ENCODE results near the gene INO80B.
"Not testable (repeated sequence)": the region's sequence is repeated elsewhere in the genome, so short reads cannot be mapped to it uniquely, and the experiment has no call there.

INO80B gene

DNA sequence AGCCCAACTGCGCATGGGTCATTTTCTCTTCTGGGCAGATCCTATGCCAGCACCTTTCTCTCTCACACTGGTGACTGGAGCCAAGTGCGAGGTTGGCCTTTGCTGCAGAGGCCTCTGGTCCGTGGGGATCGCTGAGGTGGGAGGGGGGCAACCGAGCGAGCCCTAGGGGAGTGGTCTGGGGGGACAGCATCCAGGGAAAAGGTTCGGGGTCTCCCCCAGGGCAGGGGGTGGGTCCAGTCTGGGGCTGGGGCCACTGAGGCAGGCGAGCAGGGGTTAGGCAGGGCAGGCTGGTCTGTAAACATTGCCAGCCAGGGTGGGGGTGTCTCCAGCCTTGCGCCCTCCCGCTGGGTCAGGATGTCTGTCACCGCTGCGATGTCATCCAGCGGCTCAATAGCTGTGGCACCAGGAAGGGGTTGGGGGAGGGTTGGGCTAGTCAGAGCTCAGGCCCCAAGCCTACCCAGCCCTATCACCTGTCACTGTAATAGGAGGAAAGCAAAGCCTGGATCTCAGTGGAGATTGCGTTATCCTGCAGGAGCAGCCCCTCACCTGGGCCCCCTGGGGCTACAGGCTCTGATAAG, 28.6 kb upstream of the INO80B start:
- DNase-seq = no peak

DNA sequence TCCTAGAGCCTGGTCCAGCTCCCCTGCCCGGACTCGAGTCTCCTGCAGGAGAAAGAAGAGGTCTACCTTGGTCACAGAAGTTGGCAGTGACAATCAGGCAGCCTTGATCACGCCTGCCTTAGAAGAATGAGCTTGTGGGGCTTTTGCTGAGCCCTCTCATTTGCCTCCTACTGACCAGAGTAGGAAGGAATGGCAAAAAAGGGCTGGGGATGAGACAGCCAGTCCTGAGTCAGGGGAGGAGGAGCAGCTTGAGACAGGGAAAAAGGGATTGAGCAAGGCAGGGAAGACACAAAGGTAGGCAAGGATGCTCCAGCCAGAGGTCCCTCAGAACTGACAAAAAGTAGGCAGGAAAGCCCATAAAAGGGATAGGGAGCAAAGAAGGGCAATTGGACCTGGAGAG, 27.3 kb upstream of the INO80B start:
- DNase-seq = no peak

DNA sequence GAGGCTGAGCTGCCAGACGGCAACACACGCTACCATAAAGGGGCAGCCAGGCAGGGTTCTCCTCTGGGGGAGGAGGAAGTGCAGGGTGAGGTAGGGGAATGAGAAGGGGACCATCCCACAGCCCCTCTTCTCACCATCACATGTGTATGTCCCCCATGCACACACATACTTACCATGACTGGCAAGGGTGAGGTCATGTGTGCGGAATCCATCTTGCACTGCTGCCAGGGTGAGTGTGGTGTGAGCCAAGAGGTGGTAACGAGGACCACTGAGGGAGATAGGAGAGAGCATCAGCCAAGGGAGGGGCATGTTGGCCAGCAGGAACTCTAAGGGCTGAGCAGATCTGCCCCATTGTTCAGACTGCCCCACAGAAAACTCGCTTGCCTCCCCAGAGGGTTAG, 26.2 kb upstream of the INO80B start:
- DNase-seq = no peak

DNA sequence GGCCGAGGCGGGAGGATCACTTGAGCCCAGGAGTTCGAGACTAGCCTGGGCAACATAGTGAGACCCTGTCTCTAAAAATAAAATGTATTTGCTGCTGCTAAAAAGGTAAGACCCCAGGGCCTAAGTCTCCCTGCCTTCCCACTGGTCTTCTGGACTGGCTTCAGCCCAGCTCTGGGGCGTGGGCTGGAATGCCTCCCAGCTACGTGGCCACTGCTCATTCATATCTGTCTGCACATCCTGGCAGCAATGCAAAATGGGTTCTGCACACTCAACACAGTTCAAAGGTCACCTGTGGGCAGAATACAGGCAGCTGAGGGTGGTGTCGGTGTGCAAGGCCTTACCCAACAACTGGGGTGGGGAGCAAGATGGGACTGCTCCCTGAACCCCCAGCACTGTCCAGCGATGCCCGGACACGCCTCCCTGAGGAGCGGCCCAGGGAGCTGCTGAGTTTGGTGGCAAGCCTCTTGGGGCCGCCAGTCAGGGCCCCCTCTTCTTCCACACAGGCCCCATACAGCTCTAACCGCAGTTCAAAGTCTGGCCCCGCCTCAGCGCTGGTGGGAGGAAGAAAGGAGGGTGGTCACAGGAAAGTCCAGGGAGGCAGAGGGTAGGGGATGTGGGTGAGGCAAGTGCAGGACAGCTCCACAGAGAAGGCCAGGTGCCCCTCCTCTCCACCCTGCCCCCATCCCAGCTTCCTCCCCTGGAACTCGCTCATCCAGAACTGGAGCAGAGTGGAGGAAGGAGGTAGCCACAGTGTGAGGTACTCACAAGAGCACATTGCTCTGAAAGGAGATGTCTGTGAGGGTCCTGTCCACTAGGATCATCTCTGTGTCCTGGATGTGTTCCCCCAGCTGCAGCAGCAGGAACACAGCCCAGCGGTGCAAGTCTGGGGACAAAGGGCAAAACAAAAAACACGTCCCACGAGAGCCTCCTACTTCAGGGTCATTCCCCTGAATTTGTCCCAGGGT, 25.1 kb upstream of the INO80B start:
- DNase-seq = no peak

DNA sequence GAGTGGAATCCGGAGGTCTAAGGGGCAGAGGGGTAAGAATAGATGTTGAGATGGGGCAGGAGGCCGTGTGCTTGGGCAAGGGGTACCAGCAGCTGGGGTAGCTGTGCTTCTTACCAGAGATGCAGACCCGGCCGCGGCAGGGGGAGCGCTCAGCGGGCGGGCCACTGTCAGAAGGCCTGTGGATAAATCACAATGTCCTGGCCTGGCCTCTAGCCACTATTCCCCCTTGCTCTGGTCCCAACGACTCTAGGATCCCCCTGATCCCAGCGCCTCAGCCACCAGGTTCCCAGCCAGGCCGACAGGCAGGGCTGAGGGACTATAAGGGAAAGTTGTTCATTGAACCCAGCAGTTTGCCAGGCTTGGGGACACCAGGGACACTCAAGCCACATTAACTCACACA, 24.4 kb upstream of the INO80B start:
- no peak for DNase-seq

DNA sequence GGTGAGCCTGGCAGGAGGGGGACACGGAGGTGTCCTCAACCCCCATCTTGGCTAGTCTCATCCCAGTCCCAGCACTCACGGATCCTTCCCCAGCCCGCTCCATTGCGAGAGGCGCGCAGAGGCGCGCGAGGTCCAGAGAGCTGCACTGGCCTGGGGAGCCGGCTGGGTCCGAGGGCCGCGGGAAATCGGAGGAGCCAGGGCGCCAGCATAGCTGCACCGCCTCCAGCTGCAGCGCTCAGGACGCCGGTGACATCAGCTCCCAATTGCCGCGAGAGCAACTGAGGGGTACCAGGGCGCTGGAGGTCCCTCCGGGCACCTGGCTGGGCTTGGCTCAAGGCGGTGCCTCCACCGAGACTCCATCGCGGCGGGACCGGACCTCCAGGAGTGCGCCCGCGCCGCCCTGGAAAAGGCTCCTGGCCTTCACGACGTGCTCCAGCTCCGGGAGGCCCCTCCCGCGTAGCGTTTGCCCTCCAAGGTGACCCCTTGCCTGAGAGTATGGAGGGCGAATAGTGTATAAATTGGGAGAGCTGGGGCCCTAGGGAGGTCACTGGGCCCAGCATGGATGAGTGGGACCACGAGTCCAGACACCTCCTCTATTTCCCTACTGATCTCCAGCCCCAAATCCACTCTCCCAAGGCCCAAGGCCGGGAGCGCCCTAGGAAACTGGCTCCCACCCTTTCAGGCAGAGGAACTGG, 18.6 kb upstream of the INO80B start:
- no peak for DNase-seq

DNA sequence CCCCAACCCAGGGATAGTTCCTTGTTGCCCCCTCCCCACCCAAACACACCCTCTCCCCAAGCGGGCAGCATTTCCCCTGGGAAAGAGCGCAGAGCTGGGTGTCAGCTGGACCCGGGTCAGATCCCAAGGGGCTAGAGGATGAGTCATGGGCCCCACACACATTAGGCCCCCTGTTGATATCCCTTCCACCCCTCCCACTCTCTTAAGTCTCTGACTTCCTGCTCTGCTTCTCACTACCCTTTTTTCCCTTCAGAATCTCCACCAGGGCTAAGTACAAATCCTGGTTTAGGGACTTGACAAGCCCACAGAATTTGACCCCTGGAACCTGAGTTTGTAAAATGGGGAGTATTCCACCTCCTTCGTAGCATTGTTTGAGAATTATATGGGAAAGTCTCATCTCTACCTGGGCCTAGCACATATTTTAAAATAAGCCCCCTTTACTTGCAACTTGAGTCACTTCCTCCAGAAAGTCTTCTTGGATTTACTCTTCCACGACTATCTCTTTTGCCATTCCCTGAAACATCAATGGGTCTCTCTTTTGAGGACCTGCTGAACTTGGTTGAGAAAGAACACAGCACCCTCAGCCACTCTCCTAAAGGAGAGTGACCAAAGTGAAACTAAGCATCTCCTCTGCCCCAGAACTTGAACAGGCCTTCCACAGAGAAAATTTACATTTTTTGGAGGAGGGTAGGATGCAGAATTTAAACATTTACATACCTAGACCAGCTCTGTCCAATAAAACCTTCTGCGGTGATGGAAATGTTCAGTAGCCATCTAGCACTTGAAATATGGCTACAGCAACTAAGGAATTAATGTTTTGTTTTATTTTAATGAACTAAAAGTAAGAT, 17.8 kb upstream of the INO80B start:
- DNase-seq = no peak

DNA sequence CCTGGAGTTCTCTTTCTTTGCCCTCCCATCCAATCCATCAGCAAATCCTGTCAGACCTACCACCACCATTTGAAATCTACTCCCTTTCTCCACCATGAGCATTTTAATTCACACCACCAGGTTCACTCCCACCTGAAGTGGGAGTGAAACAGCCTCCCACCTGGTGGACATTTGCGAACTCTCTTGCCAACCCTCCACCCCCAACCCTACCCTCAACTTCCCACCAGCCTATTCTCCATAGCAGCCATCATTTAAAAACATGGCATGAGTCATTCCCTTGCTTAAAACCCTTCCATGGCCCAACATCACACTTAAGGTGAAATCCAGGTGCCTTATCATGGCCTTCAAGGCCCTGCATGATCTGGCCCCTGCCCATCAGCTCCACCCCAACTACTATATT, 16.6 kb upstream of the INO80B start:
- no peak for DNase-seq

DNA sequence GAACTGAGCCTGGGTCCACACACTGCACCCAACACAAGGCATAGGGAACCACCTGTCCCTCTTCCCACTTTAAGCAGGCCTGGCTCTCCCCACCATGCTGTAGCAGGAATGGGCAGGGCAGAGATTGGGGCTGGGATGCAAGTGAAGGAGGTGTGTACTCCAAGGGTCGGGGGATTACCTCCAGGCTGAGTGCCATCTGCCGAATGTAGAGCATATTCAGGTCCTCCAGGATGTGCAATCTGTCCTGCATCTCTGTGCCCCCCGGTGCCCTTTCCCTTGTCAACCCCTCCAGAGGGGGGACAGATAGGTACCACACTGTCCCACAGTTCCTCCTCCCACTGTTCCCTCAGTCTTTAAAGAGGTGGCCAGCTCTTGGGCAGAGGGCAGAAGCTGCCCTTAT, 15.5 kb upstream of the INO80B start:
- peak; percentile 2 for DNase-seq

DNA sequence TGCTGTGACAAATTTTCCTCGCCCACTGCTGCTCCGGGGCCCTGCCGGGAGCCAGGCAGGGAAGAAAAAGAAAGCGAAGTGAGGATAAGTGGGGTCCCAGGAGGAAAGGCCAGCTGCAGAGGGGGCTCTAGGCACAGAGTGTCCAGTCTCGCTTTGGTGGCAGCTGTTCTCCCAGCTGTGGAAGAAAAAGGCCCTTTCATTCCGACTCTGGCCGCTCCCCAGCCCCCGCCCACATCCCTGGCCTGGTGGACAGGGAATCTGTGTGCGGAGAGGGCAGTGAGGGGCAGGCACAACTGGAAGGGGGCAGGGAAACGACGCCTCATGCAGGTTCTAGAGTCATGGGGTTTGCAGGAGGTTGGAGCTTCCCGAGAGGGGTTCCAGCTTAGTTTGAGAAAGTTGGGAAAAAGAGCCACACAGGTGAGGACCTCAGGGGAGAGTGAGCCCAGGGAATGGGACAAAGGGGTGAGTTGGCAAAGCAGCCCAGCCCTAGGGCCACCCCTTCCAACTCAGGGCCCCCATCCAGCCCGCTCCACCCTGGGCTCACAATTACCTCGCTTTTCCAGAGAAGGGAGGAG, 15.0 kb upstream of the INO80B start:
- no peak for DNase-seq

DNA sequence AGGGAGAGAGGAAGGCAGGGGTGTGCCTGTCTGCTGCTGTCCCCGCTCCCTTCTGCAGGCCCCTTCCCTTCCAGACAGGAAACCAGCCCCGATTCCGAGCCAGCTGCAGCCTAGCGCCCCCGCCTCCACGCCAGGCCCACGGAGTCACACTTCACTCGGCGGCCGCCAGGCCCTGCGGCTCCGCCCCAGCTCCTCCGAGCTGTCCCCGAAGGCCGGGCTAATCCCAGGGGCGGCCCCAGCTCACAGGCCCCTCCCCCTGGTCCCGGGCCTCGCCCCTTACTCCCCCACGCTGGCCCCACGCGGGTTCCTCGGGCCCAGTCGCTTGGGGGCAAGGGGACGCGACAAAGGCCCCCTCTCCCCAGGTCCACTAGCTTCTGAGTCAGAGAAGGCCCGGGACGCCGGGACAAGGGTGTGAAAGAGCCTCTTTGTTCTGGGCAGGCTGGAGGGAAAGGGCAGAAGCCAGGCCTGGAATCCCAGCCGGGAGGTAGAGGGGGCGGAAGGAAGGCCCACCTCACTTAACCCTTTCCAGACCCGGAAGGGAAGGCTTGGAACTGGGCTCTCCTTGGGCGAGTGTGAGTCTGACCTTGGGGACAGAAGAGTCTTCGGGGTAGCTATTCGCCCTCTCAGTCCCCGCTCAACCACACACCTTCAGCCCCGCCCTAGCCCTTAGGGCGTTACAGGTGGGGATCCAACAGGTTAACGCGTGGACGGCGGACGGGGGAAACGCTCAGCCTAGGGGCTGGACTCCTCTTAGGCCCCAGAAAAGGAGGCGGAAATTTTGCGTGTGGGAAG, 14.3 kb upstream of the INO80B start:
- peak; percentile 68 for DNase-seq

DNA sequence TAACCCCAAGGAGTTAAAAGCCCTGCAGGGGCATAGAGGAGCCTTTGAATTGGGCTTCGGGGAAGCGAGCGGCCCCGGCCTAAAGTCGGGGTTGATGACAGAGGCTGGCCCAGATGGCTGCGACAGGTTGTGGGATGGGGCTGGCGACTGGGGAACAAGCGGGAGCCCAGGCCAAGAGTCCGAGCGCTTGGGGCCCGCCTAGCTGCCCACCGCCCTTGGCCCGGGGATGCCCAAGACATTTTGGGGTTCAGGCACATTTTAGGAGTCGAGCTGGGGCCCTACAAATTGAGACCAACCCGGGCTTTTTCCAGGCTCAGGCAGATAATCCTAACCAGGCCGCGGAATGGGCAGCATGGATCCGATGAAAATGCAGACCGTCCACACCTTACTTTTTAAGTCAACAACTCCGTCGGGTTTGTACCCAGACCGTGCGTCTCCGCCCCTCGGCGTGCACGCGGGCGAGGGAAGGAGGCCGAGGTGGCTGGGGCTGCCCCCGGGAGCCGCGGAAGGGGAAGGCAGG, 13.7 kb upstream of the INO80B start:
- DNase-seq = no peak

DNA sequence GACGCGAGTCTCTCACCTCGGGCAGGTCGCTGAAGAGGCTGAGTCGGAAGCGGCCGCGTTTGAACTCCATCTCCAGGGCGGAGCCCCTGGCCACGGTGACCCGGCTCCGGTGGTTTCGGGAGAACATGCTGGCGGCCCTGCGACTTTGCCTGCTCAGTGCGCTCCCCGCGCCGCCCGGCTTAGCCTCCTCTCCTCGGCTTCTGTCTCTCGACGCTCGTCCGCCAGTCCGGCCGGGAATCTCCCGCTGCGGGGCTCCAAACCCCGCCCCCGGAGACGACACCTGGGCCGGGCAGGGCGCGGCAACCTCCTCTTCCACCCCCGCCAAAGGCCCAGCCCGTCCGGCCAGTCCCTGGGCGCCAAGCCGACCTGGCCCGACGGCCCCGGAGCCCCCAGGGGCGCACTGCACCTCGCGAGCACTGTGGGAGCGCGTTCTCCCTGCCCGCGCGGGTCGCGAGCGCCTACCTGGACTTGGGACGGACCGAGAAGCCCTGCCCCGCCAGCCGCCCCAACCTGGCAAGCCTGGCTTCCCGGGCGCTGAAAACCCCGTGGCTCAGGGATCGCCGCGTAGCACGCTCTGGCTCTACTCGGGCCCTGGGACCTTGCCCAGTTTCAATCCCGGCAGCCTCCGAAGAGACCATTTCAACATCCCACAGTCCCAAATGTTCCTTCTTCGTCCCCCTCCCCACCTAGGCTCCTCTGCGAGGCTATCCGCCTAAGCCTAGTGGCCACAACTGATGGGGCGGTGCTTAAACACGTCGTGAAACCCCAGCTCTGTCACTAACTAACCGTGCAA, 13.0 kb upstream of the INO80B start, which contains the start of gene RTKN:
TSS of gene RTKN (minus strand) at position 248 of the 793 bp plus-strand sequence. CDS start at position 127, 121 bp downstream.
- no peak for DNase-seq

DNA sequence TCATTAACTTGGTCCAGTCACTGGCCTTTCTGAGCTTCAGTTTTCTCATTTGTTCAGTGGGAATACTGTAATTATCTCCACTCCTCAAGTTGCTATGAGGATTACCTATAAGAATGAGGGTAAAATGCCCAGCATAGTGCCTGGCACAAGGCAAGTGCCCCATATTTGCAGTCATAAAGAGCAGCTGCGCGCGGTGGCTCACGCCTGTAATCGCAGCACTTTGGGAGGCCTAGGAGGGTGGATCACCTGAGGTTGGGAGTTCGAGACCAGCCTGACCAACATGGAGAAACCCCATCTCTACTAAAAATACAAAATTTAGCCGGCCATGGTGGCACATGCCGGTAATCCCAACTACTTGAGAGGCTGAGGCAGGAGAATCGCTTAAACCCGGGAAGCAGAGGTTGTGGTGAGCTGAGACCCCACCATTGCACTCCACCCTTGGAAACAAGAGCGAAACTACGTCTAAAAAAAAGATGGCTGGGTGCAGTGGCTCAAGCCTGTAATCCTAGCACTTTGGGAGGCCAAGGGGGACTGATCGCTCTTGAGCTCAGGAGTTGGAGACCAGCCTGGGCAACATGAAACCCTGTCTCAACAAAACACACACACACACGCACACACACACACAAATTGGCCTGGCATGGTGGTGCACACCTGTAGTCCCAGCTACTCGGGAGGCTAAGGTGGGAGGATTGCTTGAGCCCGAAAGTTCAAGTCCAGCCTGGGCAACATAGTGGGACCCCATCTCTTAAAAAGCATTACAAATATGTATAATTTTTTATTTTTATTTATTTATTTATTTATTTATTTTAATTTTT, 12.2 kb upstream of the INO80B start:
- DNase-seq = not testable (repeated sequence)

DNA sequence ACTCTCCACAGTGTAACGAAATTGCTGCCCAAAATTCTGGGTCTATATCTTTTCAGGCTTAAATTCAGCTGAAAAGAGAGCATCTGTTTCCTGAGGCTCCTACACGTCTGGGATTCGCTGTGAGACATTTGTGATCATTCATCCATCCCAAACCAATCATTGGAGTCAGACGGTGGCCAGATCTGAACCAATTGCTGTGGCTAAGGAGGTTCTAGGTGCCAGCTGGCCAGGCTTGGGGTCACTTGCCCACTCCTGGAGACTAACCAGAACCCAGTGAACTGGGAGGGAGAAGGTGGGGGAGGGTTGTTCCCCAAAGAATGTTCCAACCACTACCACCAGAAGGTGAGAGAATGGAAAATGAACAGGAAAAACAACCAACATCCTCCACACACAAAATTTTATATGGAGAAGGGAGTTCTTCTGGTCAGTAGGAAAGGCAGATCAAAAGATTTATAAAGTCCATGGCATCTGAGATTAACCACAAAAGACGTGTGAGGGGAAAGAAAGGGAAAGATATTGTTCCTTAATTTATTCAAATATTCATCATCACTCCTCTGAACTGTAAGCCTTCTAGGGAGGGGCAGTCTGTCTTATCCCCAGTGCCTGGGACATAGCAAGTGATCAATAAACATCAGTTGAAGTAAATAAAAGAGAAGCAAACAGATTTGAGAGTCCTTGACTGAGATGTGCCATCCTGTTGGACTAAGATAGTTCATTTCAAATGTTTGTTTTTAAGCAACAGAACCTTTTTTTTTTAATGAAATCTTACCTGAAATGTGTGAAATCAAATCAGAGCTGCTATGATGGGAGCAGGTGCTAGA, 10.2 kb upstream of the INO80B start:
- peak; percentile 9 for DNase-seq

DNA sequence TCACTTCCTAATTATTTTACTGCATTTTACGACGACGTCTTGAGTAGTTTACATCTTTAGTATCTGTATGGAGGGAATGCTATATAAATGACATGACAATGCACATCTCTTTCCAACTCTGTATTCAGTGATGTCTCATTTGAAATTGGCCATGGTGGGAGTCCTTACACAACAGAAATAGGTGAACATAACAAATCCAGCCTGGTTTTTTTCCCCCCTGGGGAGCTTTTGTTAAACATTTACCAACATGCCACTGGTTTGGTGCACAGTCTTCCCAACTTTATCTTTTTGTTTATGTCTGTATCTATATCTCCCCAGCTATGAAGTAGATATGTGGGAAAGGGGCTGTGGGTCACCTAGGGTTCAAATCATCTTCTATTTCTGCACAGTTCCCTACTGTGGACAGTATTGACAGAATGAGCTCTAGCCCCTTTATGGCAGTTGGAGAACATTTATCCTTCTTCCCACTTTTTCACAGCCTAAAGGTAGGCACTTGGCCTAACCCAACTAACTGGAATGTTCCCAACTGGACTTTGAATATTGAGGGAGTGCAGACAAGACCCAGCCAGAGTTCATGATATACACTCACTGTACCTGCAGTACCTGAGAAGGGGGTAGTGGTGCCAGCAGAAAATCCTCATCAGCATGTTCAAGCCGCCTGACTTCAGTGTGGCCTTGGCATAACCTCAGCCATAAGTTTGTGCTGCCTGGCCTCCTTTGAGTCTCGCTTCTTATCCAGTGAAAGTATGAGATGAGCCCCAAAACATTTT, 7.5 kb upstream of the INO80B start:
- DNase-seq = no peak

DNA sequence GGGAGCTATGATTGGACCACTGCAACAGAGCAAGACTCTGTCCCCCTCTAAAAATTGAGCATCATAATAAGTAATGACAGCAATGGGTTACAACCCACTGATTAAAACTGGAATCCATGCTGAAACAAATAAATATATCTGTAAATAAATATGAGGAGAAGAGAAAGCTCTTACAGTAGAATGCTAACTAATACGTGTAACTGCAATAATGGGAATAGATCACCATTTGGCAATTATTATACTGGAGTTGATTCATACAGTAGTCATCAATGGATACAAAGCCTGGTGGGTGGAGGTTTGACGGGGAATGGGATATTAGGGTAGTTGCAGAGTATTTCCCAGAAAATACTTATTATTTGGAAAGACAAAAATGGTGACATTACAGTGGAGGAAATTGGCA, 6.1 kb upstream of the INO80B start:
- no peak for DNase-seq

Measured in NCI-H1694 (cell line).